Measurements from ENCODE around the gene FAM184A. TPM values are rescaled to one million over a fixed set of nuclear protein-coding genes. Genes with fewer than 3 reads are reported as not detected.

Gene FAM184A
- total RNA-seq, result 1 to 10 TPM; 6.5 to 9.9 TPM

- intact Hi-C loops (cut with DNase I), result no loop called here
- H3K4me1 ChIP-seq, result peaks cover 19% of the 10 kb centered on the region
Observed at GRCh38 chr6:119078376-119079282, at the start of gene FAM184A. FAM184A (minus strand) TSS chr6:119078664; CDS start chr6:119078299, 365 bp downstream.

GRCh38 chr6:119127627-119128026 lies 49.2 kb upstream of the FAM184A start:
- intact Hi-C loops (cut with DNase I), result no loop called here
- no peak overlapping the region for H3K27ac ChIP-seq
- no peaks in the 10 kb centered on the region for H3K27me3 ChIP-seq
- H3K36me3 ChIP-seq (replicated peaks in 1 of 2; ENCODE audit: insufficient read depth in 1 of 2, low read depth in 2 of 2), result no peaks in the 10 kb centered on the region
- no peak overlapping the region for H3K4me3 ChIP-seq
- no peak for ATAC-seq
- WGBS, 2 donors, result 81 to 95% methylated on average over 1 of the region's 1 CpG
- TF ChIP-seq POLR2A (IDR thresholded peaks at IDR 0.05), result no peak
- TF ChIP-seq CTCF (IDR thresholded peaks at IDR 0.05), result no peak
- no peak for DNase-seq
- H3K4me1 ChIP-seq, result peaks cover 38% of the 10 kb centered on the region
- H3K9me3 ChIP-seq, result no peaks in the 10 kb centered on the region

More at GRCh38 chr6:119078376-119079282, at the start of gene FAM184A:
- DNase-seq (peak; percentile 63 to 81 (median 70)), ATAC-seq (peak; percentile 80)
- H3K4me3 ChIP-seq, result peak within 1 kb of the TSS; percentile 43 to 47
- peak; percentile 8 to 64 (median 39) for TF ChIP-seq CTCF (IDR thresholded peaks at IDR 0.05)
- peak; percentile 23 to 42 (median 41) for TF ChIP-seq POLR2A (IDR thresholded peaks at IDR 0.05)
- 0 to 1% methylated on average over 13 to 103 of the region's 103 CpGs for WGBS, 2 donors
- peaks cover 0 to 8% (median 0%) of the 10 kb centered on the region in 3 donors for H3K9me3 ChIP-seq
- H3K36me3 ChIP-seq (replicated peaks in 1 of 2; ENCODE audit: insufficient read depth in 1 of 2, low read depth in 2 of 2), result no peaks in the 10 kb centered on the region
- no peaks in the 10 kb centered on the region for H3K27me3 ChIP-seq
- peak within 1 kb of the TSS; percentile 45 to 84 (median 68) for H3K27ac ChIP-seq

DNA sequence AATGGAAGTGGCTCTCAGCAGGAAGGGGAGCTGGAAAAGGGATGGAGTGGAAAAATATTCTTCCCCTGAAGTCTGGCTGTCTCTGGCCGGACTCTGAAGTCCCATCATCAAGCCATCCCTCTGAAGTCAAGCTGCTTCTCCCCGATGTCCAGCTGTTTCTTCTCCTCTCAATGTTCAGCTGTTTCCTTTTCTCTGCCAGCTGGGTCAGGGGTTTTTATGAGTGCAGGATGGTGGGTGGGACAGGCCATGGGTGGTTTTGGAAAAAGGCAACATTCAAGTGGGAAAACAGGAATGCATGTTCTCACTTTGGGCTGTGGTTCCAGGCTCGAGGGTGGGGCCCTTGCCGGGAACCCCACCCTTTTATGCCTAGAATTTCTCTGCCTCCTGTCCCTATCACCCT lies 48.4 kb upstream of the FAM184A start:
- Histone ChIP-seq H3K27me3 (no peaks in the 10 kb centered on the region), H3K4me3 (no peak overlapping the region), H3K4me1 (peaks cover 30% of the 10 kb centered on the region), H3K36me3 (replicated peaks in 1 of 2; ENCODE audit: insufficient read depth in 1 of 2, low read depth in 2 of 2) (no peaks in the 10 kb centered on the region), H3K27ac (no peak overlapping the region), H3K9me3 (no peaks in the 10 kb centered on the region)
- 69 to 72% methylated on average over 4 of the region's 4 CpGs for WGBS, 2 donors
- no peak for DNase-seq
- intact Hi-C loops (cut with DNase I), result no loop called here
- TF ChIP-seq CTCF (IDR thresholded peaks at IDR 0.05) (no peak), POLR2A (IDR thresholded peaks at IDR 0.05) (no peak)
- no peak for ATAC-seq

GRCh38 chr6:119126140-119126539 lies 47.7 kb upstream of the FAM184A start:
- Histone ChIP-seq H3K36me3 (replicated peaks in 1 of 2; ENCODE audit: insufficient read depth in 1 of 2, low read depth in 2 of 2) (no peaks in the 10 kb centered on the region), H3K9me3 (no peaks in the 10 kb centered on the region), H3K4me3 (no peak overlapping the region), H3K4me1 (peaks cover 23% of the 10 kb centered on the region), H3K27me3 (no peaks in the 10 kb centered on the region), H3K27ac (no peak overlapping the region)
- DNase-seq, result no peak
- 83 to 94% methylated on average over 1 to 4 of the region's 4 CpGs for WGBS, 2 donors
- ATAC-seq, result no peak
- TF ChIP-seq CTCF (IDR thresholded peaks at IDR 0.05), result no peak
- intact Hi-C loops (cut with DNase I), result no loop called here
